ENCODE results near the gene ACTR1A.

Gene ACTR1A

GRCh38 chr10:102450374-102451104 is 52.0 kb downstream of the ACTR1A start:
- peak overlapping the region; percentile 97 for H3K27ac ChIP-seq
- TF ChIP-seq CTCF (IDR thresholded peaks at IDR 0.05), result no peak
- no peak for TF ChIP-seq ZFX (IDR thresholded peaks at IDR 0.05; ENCODE audit: borderline replicate concordance)

- no peak for TF ChIP-seq ZFX (IDR thresholded peaks at IDR 0.05; ENCODE audit: borderline replicate concordance)
- TF ChIP-seq CTCF (IDR thresholded peaks at IDR 0.05), result no peak
- peak overlapping the region; percentile 97 for H3K27ac ChIP-seq
Measured at GRCh38 chr10:102450124-102450373, 52.5 kb downstream of the ACTR1A start.

GRCh38 chr10:102449321-102450123 is 53.0 kb downstream of the ACTR1A start:
- H3K27ac ChIP-seq, result peak overlapping the region; percentile 97
- TF ChIP-seq ZFX (IDR thresholded peaks at IDR 0.05; ENCODE audit: borderline replicate concordance), result no peak
- TF ChIP-seq CTCF (IDR thresholded peaks at IDR 0.05), result no peak

GRCh38 chr10:102444851-102445250 is 57.7 kb downstream of the ACTR1A start:
- no peak overlapping the region for H3K27ac ChIP-seq
- TF ChIP-seq ZFX (IDR thresholded peaks at IDR 0.05; ENCODE audit: borderline replicate concordance), result no peak
- TF ChIP-seq CTCF (IDR thresholded peaks at IDR 0.05), result no peak

- no peak overlapping the region for H3K27ac ChIP-seq
- TF ChIP-seq CTCF (IDR thresholded peaks at IDR 0.05), result no peak
- TF ChIP-seq ZFX (IDR thresholded peaks at IDR 0.05; ENCODE audit: borderline replicate concordance), result no peak
Measured at GRCh38 chr10:102438374-102438773, 64.1 kb downstream of the ACTR1A start.

GRCh38 chr10:102437515-102437914 is 65.0 kb downstream of the ACTR1A start:
- no peak for TF ChIP-seq CTCF (IDR thresholded peaks at IDR 0.05)
- TF ChIP-seq ZFX (IDR thresholded peaks at IDR 0.05; ENCODE audit: borderline replicate concordance), result no peak
- no peak overlapping the region for H3K27ac ChIP-seq

- H3K27ac ChIP-seq, result no peak overlapping the region
- no peak for TF ChIP-seq ZFX (IDR thresholded peaks at IDR 0.05; ENCODE audit: borderline replicate concordance)
- no peak for TF ChIP-seq CTCF (IDR thresholded peaks at IDR 0.05)
Measured at GRCh38 chr10:102436312-102436711, 66.2 kb downstream of the ACTR1A start.

Measured in 22Rv1 (cell line).